GM23338 (cell line): Measurements from ENCODE around the gene SRSF2. TPM values are rescaled to one million over a fixed set of nuclear protein-coding genes. Genes with fewer than 3 reads are reported as not detected.

Experiments used
- ATAC-seq: fragments of 200-7000 bp; cut with Tn5 transposase; 3 replicates; pipeline ENCODE4 v1.9.1; 2020
- DNase-seq: peaks from one replicate; pipeline ENCODE4 v3.0.0-alpha.2; 2015; ENCODE audit warnings: low spot score
- H2AFZ ChIP-seq: fragments of 200-600 bp; sonication (generic); 2 replicates; pipeline ENCODE4 v1.8.0; 2016; ENCODE audit warnings: antibody characterized with exemption, mild to moderate bottlenecking, moderate library complexity
- H3F3A ChIP-seq: fragments of 200-600 bp; sonication (generic); replicated peaks from 2 replicates; pipeline ENCODE4 v1.8.0; 2017; ENCODE audit warnings: antibody characterized with exemption, mixed run types, low read depth
- H3K27ac ChIP-seq: fragments of 200-600 bp; sonication (generic); 2 replicates; pipeline ENCODE4 v1.6.1; 2016; ENCODE audit warnings: low read depth
- H3K27me3 ChIP-seq: fragments of 200-600 bp; sonication (generic); 2 replicates; pipeline ENCODE4 v1.8.0; 2016; ENCODE audit warnings: mild to moderate bottlenecking, mixed run types, moderate library complexity; ENCODE audit not compliant: insufficient read depth
- H3K36me3 ChIP-seq: fragments of 200-600 bp; sonication (generic); 2 replicates; pipeline ENCODE4 v1.8.0; 2016; ENCODE audit warnings: mild to moderate bottlenecking; ENCODE audit not compliant: insufficient read depth
- H3K4me1 ChIP-seq: fragments of 200-600 bp; sonication (generic); 2 replicates; pipeline ENCODE4 v1.8.0; 2016; ENCODE audit warnings: mild to moderate bottlenecking, moderate library complexity; ENCODE audit not compliant: insufficient read depth
- H3K4me2 ChIP-seq: fragments of 200-600 bp; sonication (generic); 2 replicates; pipeline ENCODE4 v1.7.1; 2017; ENCODE audit warnings: mixed run types
- H3K4me3 ChIP-seq: fragments of 200-600 bp; sonication (generic); 2 replicates; pipeline ENCODE4 v1.6.1; 2016; ENCODE audit warnings: mixed run types
- H3K79me2 ChIP-seq: fragments of 200-600 bp; sonication (generic); replicated peaks from 2 replicates; pipeline ENCODE4 v1.8.0; 2017; ENCODE audit warnings: mild to moderate bottlenecking; ENCODE audit not compliant: insufficient read depth
- H3K9me2 ChIP-seq: fragments of 200-600 bp; sonication (generic); 2 replicates; pipeline ENCODE4 v1.8.0; 2017; ENCODE audit not compliant: insufficient read depth
- H4K20me1 ChIP-seq: fragments of 200-600 bp; sonication (generic); replicated peaks from 2 replicates; pipeline ENCODE4 v1.8.0; 2017; ENCODE audit warnings: mild to moderate bottlenecking; ENCODE audit not compliant: insufficient read depth
- H3K27ac Mint-ChIP-seq: 2 replicates; pipeline ENCODE4 v1.8.0; 2020; ENCODE audit warnings: inconsistent platforms, mild to moderate bottlenecking, moderate library complexity, mixed read lengths
- H3K27me3 Mint-ChIP-seq: 3 replicates; pipeline ENCODE4 v1.8.0; 2022; ENCODE audit warnings: low read depth, mild to moderate bottlenecking, moderate library complexity, mixed read lengths, inconsistent platforms; ENCODE audit not compliant: insufficient read depth, poor library complexity
- H3K36me3 Mint-ChIP-seq: 3 replicates; pipeline ENCODE4 v1.8.0; 2021; ENCODE audit warnings: low read depth, mild to moderate bottlenecking, inconsistent platforms, moderate library complexity, mixed read lengths
- H3K4me1 Mint-ChIP-seq: 3 replicates; pipeline ENCODE4 v1.8.0; 2020; ENCODE audit warnings: mild to moderate bottlenecking, inconsistent platforms, mixed read lengths
- H3K4me3 Mint-ChIP-seq: 3 replicates; pipeline ENCODE4 v1.8.0; 2021; ENCODE audit warnings: moderate library complexity, mild to moderate bottlenecking, inconsistent platforms, mixed read lengths
- H3K9me3 Mint-ChIP-seq: 3 replicates; pipeline ENCODE4 v1.8.0; 2020; ENCODE audit warnings: moderate library complexity, mild to moderate bottlenecking, inconsistent platforms, mixed read lengths
- EZH2 ChIP-seq: fragments of 200-600 bp; sonication (generic); IDR thresholded peaks from one replicate; pipeline ENCODE4 v1.8.0; 2017; ENCODE audit warnings: antibody characterized with exemption, mild to moderate bottlenecking, low read depth; ENCODE audit not compliant: unreplicated experiment
- EZH2phosphoT487 ChIP-seq: fragments of 200-600 bp; sonication (generic); IDR thresholded peaks from one replicate; pipeline ENCODE4 v1.8.1; 2018; ENCODE audit warnings: antibody characterized with exemption; ENCODE audit not compliant: unreplicated experiment
- JUNB ChIP-seq: IDR thresholded peaks from one replicate; pipeline ENCODE4 v1.6.1; 2016; ENCODE audit warnings: antibody characterized with exemption; ENCODE audit not compliant: unreplicated experiment
- POLR2AphosphoS5 ChIP-seq: IDR thresholded peaks from 2 replicates; pipeline ENCODE4 v1.6.1; 2016; ENCODE audit warnings: antibody characterized with exemption, low read depth
- STAT1 ChIP-seq: IDR thresholded peaks from one replicate; pipeline ENCODE4 v1.6.1; 2016; ENCODE audit warnings: antibody characterized with exemption; ENCODE audit not compliant: unreplicated experiment
- ZNF114 ChIP-seq: fragments of 250-450 bp; sonication (Bioruptor Pico); IDR thresholded peaks from 2 replicates; pipeline ENCODE4 v1.5.0; 2020; ENCODE audit warnings: mild to moderate bottlenecking, moderate library complexity
- polyA plus RNA-seq: library from polyadenylated mRNA; unstranded; fragments of >200 nt; fragmentation: Nextera tagmentation; extraction: Ambion mirVana; gene quantifications from 2 replicates; pipeline ENCODE4 v1.2.1, GENCODE V29; 2016
- total RNA-seq: library from RNA; depleted of rRNA; stranded (reverse); fragments of >200 nt; shearing (Covaris generic); gene quantifications from 2 replicates; pipeline ENCODE4 v1.2.3, GENCODE V29; 2014
- TF ChIP-seq, protein P1 (sequence below): IDR thresholded peaks from one replicate; pipeline ENCODE4 v1.6.1; 2018; ENCODE audit warnings: antibody characterized with exemption; ENCODE audit not compliant: unreplicated experiment
- TF ChIP-seq, protein P2 (sequence below): IDR thresholded peaks from 2 replicates; pipeline ENCODE4 v1.6.1; 2016; ENCODE audit warnings: antibody characterized with exemption

Gene SRSF2
- total and polyA plus RNA-seq, 2 experiments from 2014 or later: 317 to 547 TPM

DNA sequence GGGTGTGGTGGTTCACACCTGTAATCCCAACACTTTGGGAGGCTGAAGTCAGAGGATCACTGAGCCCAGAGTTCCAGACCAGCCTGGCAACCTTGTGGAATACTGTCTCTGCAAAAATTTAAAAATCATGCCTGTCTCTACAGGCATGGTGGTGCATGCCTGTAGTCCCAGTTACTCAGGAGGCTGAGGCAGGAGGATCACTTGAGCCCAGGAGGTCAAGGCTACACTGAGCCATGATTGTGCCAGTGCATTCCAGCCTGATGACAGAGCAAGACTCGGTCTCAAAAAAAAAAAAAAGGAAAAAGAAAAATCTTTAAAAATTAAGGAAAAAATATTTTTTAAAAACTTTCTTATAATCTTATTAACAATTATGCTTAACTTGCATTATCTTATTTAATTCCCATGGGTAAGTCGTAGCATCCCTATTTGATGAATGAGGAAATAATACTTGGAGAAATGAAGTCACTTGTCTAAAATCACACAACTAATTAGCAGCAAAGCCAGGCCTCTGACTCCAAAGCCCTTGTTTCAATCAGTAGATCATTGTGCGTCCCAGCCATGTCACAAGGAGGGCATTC, 14.4 kb upstream of the SRSF2 start (continued):
- TF ChIP-seq, protein P1, sequence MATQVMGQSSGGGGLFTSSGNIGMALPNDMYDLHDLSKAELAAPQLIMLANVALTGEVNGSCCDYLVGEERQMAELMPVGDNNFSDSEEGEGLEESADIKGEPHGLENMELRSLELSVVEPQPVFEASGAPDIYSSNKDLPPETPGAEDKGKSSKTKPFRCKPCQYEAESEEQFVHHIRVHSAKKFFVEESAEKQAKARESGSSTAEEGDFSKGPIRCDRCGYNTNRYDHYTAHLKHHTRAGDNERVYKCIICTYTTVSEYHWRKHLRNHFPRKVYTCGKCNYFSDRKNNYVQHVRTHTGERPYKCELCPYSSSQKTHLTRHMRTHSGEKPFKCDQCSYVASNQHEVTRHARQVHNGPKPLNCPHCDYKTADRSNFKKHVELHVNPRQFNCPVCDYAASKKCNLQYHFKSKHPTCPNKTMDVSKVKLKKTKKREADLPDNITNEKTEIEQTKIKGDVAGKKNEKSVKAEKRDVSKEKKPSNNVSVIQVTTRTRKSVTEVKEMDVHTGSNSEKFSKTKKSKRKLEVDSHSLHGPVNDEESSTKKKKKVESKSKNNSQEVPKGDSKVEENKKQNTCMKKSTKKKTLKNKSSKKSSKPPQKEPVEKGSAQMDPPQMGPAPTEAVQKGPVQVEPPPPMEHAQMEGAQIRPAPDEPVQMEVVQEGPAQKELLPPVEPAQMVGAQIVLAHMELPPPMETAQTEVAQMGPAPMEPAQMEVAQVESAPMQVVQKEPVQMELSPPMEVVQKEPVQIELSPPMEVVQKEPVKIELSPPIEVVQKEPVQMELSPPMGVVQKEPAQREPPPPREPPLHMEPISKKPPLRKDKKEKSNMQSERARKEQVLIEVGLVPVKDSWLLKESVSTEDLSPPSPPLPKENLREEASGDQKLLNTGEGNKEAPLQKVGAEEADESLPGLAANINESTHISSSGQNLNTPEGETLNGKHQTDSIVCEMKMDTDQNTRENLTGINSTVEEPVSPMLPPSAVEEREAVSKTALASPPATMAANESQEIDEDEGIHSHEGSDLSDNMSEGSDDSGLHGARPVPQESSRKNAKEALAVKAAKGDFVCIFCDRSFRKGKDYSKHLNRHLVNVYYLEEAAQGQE: no peak
- TF ChIP-seq, protein P2, sequence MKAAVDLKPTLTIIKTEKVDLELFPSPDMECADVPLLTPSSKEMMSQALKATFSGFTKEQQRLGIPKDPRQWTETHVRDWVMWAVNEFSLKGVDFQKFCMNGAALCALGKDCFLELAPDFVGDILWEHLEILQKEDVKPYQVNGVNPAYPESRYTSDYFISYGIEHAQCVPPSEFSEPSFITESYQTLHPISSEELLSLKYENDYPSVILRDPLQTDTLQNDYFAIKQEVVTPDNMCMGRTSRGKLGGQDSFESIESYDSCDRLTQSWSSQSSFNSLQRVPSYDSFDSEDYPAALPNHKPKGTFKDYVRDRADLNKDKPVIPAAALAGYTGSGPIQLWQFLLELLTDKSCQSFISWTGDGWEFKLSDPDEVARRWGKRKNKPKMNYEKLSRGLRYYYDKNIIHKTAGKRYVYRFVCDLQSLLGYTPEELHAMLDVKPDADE: no peak
- no peak for TF ChIP-seq EZH2phosphoT487

DNA sequence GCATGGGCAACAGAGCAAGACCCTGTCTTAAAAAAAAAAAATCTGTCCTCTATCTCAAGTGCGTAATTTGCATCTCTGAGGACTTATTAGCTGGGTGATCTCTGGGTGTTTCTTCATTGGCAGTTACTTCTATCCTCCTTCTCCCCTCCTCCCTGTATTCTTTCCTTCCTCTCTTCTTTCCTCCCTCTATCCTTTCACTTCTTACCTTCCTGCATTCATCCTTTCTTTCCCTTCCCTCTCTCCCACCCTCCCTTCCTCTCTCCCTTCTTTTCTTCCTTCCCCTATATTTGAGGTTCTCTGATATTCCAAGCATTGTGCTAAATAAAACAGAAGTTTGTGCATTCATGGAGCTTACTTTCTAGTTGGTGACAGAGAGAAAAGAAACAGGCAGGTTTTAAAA, 11.5 kb upstream of the SRSF2 start:
- H3K4me3 ChIP-seq: no peak overlapping the region
- Mint-ChIP-seq H3K4me1 (no peaks in the 10 kb centered on the region), H3K36me3 (peaks cover 34% of the 10 kb centered on the region), H3K27ac (no peak overlapping the region), H3K9me3 (no peaks in the 10 kb centered on the region; the same call in 2 of the 3 replicates), H3K4me3 (no peak overlapping the region), H3K27me3 (peaks cover 3% of the 10 kb centered on the region)
- no peak overlapping the region for H2AFZ ChIP-seq
- ATAC-seq (no peak), DNase-seq (no peak)
- no peak overlapping the region for H3K27ac ChIP-seq
- H3F3A ChIP-seq: no peaks in the 10 kb centered on the region
- no peaks in the 10 kb centered on the region for H3K79me2 ChIP-seq
- H4K20me1 ChIP-seq: no peaks in the 10 kb centered on the region
- no peaks in the 10 kb centered on the region for H3K27me3 ChIP-seq
- TF ChIP-seq STAT1 (no peak), ZNF114 (CRISPR knock-in tag) (no peak), JUNB (no peak), POLR2AphosphoS5 (no peak), EZH2 (no peak)
- TF ChIP-seq, protein P1: no peak
- H3K36me3 ChIP-seq: 0 out of 2 replicates have a peak, but pooled peaks cover 5% of the 10 kb centered on the region
- no peak overlapping the region for H3K4me2 ChIP-seq
- no peaks in the 10 kb centered on the region for H3K9me2 ChIP-seq
- H3K4me1 ChIP-seq: no peaks in the 10 kb centered on the region
